ENCODE results near the gene DHCR24. TPM values are rescaled to one million over a fixed set of nuclear protein-coding genes. Genes with fewer than 3 reads are reported as not detected.

Gene DHCR24
- total and polyA plus RNA-seq, 2 experiments from 2014 or later = 124 to 453 TPM

DNA sequence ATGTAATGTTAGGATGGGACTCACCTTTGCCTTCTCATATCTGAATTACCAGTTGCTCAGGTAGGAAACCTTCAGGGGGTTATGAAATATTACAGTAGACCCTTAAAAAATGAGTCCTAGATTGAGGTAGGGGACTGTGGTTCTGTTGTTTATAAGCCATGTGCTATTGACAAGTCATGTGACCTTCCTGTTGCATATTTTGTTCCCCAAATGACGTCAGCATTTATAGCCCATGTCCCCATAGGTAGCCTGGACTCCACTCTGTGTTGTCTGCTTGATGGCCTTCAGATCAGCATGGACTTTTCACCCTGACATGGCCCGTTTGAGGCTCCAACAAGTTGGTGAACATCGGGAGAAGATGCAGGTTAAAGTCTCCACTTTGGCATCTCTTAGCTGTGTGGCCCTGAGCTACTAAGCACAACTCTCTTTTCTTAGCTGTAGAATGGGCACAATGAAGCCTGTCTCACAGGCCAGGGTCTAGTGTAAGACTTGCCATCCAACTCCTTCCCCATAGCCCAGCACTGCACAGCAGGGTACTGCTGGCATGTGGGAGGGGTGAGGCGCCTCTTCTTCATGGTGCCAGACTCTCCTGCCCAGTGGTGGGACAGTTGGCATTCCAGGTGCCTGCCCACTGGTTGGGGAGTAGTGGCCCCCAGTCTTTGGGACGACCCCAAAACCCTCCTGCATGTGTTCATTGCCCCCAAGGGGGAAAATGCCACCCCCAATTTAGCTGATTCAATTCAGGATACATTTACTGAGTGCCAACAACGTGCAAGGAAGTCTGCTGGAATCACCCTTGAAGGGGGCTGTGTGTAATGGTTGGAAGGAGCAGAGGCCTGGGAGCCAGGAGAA is 49.8 kb downstream of the DHCR24 start:
- no peaks in the 10 kb centered on the region for H3K36me3 ChIP-seq (ENCODE audit: insufficient read depth)
- H3K4me3 ChIP-seq = no peak overlapping the region
- no peak for DNase-seq (ENCODE audit: low spot score)

More for the DNA sequence above, 49.8 kb downstream of the DHCR24 start:
- no peaks in the 10 kb centered on the region for H3K9me2 ChIP-seq (ENCODE audit: insufficient read depth)
- no peak for ATAC-seq
- no peak overlapping the region for H3K4me3 Mint-ChIP-seq
- H3K9me3 Mint-ChIP-seq = no peaks in the 10 kb centered on the region
- no peaks in the 10 kb centered on the region for H3K27me3 ChIP-seq (ENCODE audit: insufficient read depth)
- peaks cover 4% of the 10 kb centered on the region; the same call in 1 of the 3 replicates for H3K4me1 Mint-ChIP-seq
- TF ChIP-seq ZNF114 (CRISPR knock-in tag; IDR thresholded peaks at IDR 0.05) (no peak), ETS1 (IDR thresholded peaks at IDR 0.05) (no peak), STAT1 (IDR thresholded peaks at IDR 0.05; ENCODE audit: unreplicated experiment) (no peak), ZNF331 (CRISPR knock-in tag; IDR thresholded peaks at IDR 0.05; ENCODE audit: low read depth) (no peak), CTCF (conservative IDR thresholded peaks at IDR 0.05; ENCODE audit: low read depth in 2 of 2) (no peak), EZH2phosphoT487 (IDR thresholded peaks at IDR 0.05; ENCODE audit: unreplicated experiment) (no peak), CREB1 (CRISPR knock-in tag; IDR thresholded peaks at IDR 0.05; ENCODE audit: low read depth) (no peak), EZH2 (IDR thresholded peaks at IDR 0.05; ENCODE audit: low read depth, unreplicated experiment) (no peak), POLR2AphosphoS5 (IDR thresholded peaks at IDR 0.05; ENCODE audit: low read depth) (no peak), ZNF462 (CRISPR knock-in tag; IDR thresholded peaks at IDR 0.05) (no peak), JUNB (IDR thresholded peaks at IDR 0.05; ENCODE audit: unreplicated experiment) (no peak)
- TF ChIP-seq, protein P1, sequence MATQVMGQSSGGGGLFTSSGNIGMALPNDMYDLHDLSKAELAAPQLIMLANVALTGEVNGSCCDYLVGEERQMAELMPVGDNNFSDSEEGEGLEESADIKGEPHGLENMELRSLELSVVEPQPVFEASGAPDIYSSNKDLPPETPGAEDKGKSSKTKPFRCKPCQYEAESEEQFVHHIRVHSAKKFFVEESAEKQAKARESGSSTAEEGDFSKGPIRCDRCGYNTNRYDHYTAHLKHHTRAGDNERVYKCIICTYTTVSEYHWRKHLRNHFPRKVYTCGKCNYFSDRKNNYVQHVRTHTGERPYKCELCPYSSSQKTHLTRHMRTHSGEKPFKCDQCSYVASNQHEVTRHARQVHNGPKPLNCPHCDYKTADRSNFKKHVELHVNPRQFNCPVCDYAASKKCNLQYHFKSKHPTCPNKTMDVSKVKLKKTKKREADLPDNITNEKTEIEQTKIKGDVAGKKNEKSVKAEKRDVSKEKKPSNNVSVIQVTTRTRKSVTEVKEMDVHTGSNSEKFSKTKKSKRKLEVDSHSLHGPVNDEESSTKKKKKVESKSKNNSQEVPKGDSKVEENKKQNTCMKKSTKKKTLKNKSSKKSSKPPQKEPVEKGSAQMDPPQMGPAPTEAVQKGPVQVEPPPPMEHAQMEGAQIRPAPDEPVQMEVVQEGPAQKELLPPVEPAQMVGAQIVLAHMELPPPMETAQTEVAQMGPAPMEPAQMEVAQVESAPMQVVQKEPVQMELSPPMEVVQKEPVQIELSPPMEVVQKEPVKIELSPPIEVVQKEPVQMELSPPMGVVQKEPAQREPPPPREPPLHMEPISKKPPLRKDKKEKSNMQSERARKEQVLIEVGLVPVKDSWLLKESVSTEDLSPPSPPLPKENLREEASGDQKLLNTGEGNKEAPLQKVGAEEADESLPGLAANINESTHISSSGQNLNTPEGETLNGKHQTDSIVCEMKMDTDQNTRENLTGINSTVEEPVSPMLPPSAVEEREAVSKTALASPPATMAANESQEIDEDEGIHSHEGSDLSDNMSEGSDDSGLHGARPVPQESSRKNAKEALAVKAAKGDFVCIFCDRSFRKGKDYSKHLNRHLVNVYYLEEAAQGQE (IDR thresholded peaks at IDR 0.05; ENCODE audit: unreplicated experiment) = no peak
- no peaks in the 10 kb centered on the region for H4K20me1 ChIP-seq (replicated peaks; ENCODE audit: insufficient read depth)
- no peaks in the 10 kb centered on the region for H3K79me2 ChIP-seq (replicated peaks; ENCODE audit: insufficient read depth)
- H2AFZ ChIP-seq = no peak overlapping the region
- H3K27ac ChIP-seq (ENCODE audit: low read depth) = no peak overlapping the region
- peaks cover 11% of the 10 kb centered on the region for H3K27me3 Mint-ChIP-seq (ENCODE audit: insufficient read depth, low read depth, poor library complexity)
- H3K4me1 ChIP-seq (ENCODE audit: insufficient read depth) = no peaks in the 10 kb centered on the region
- H3K27ac Mint-ChIP-seq = no peak overlapping the region; the same call in 1 of the 2 replicates
- H3F3A ChIP-seq (replicated peaks; ENCODE audit: low read depth) = no peaks in the 10 kb centered on the region
- H3K4me2 ChIP-seq = no peak overlapping the region
- no peaks in the 10 kb centered on the region for H3K36me3 Mint-ChIP-seq (ENCODE audit: low read depth)
